ENCODE data around the gene SEPTIN5.

Gene SEPTIN5

GRCh38 chr22:19751497-19752245, 37.4 kb downstream of the SEPTIN5 start:
- no peak for DNase-seq

- no peak for DNase-seq
Observed at GRCh38 chr22:19753090-19753842, 39.0 kb downstream of the SEPTIN5 start.

GRCh38 chr22:19753996-19754700, 39.8 kb downstream of the SEPTIN5 start:
- no peak for DNase-seq

GRCh38 chr22:19754701-19755144, 40.4 kb downstream of the SEPTIN5 start:
- DNase-seq: no peak

GRCh38 chr22:19755145-19755710, 40.9 kb downstream of the SEPTIN5 start:
- DNase-seq: no peak

- DNase-seq: no peak
Observed at GRCh38 chr22:19755722-19756287, 41.5 kb downstream of the SEPTIN5 start.

- no peak for DNase-seq
Observed at GRCh38 chr22:19756288-19757128, 42.2 kb downstream of the SEPTIN5 start.

GRCh38 chr22:19757140-19757984, 43.1 kb downstream of the SEPTIN5 start:
- no peak for DNase-seq

- DNase-seq: no peak
Observed at GRCh38 chr22:19757985-19758895, 43.9 kb downstream of the SEPTIN5 start.

- DNase-seq: no peak
Observed at GRCh38 chr22:19758896-19759426, 44.7 kb downstream of the SEPTIN5 start.

GRCh38 chr22:19759427-19760057, 45.2 kb downstream of the SEPTIN5 start:
- no peak for DNase-seq

GRCh38 chr22:19760058-19760950, 46.0 kb downstream of the SEPTIN5 start, which contains the start of gene TBX1:
Gene TBX1, plus strand, starts transcription at chr22:19760778. Its CDS starts 66 bp downstream, at chr22:19760844.
- DNase-seq: no peak

- DNase-seq: no peak
Observed at GRCh38 chr22:19760951-19761724, 46.8 kb downstream of the SEPTIN5 start.

GRCh38 chr22:19761725-19762567, 47.6 kb downstream of the SEPTIN5 start:
- DNase-seq: no peak

GRCh38 chr22:19762568-19763457, 48.5 kb downstream of the SEPTIN5 start:
- DNase-seq: no peak
